PC-9 (cell line): ENCODE measurements around the gene ISG20. TPM values are rescaled to one million over a fixed set of nuclear protein-coding genes. Genes with fewer than 3 reads are reported as not detected.

Experiments
- BruUV-seq: library from RNA; stranded (reverse); fragments of 400-500 nt; replicated peaks from 2 replicates; lab custom pipeline; 2021; lab: Mats Ljungman, UMichigan
- CTCF ChIA-PET: fragments of 300-600 bp; sonication (Branson Sonifier 250); formaldehyde crosslinking; loops from one replicate; lab custom pipeline; 2022; ENCODE audit warnings: antibody characterized with exemption; lab: Charles Lee
- POLR2A ChIA-PET: fragments of 300-600 bp; sonication (Branson Sonifier 250); formaldehyde crosslinking; loops from one replicate; lab custom pipeline; 2022; ENCODE audit warnings: antibody characterized with exemption; ENCODE audit not compliant: unreplicated experiment; lab: Charles Lee
- DNase-seq, 2 experiments: peaks; one replicate each; pipeline versions ENCODE4 v3.0.0 to v3.0.0-alpha.2; 2015 to 2022; ENCODE audit warnings: mixed read lengths in 1 of 2
- H2AFZ ChIP-seq: fragments of 200-600 bp; sonication (generic); 2 replicates; pipeline ENCODE4 v1.8.1; 2017; ENCODE audit warnings: antibody characterized with exemption
- H3F3A ChIP-seq: fragments of 200-600 bp; sonication (generic); 2 replicates; pipeline ENCODE4 v1.8.1; 2017; ENCODE audit warnings: antibody characterized with exemption, mild to moderate bottlenecking, low read depth; ENCODE audit not compliant: insufficient read depth
- H3K27ac ChIP-seq: fragments of 200-600 bp; sonication (generic); 2 replicates; pipeline ENCODE4 v1.6.1; 2016; ENCODE audit warnings: mixed run types
- H3K27me3 ChIP-seq: fragments of 200-600 bp; sonication (generic); 2 replicates; pipeline ENCODE4 v1.6.1; 2016; ENCODE audit warnings: low read depth, mixed run types; ENCODE audit not compliant: insufficient read depth
- H3K36me3 ChIP-seq: fragments of 200-600 bp; sonication (generic); 2 replicates; pipeline ENCODE4 v1.6.1; 2016; ENCODE audit warnings: low read depth, mixed run types
- H3K4me1 ChIP-seq: fragments of 200-600 bp; sonication (generic); replicated peaks from 2 replicates; pipeline ENCODE4 v1.6.1; 2016; ENCODE audit warnings: mixed run types; ENCODE audit not compliant: insufficient read depth
- H3K4me2 ChIP-seq: fragments of 200-600 bp; sonication (generic); 2 replicates; pipeline ENCODE4 v1.6.1; 2017; ENCODE audit warnings: mixed run types
- H3K4me3 ChIP-seq: fragments of 200-600 bp; sonication (generic); 2 replicates; pipeline ENCODE4 v1.6.1; 2016; ENCODE audit warnings: mixed run types
- H3K79me2 ChIP-seq: fragments of 200-600 bp; sonication (generic); 2 replicates; pipeline ENCODE4 v1.6.1; 2017; ENCODE audit warnings: low read depth, mixed run types
- H3K9me2 ChIP-seq: fragments of 200-600 bp; sonication (generic); 2 replicates; pipeline ENCODE4 v1.8.1; 2017; ENCODE audit warnings: mild to moderate bottlenecking; ENCODE audit not compliant: insufficient read depth
- H3K9me3 ChIP-seq: fragments of 200-600 bp; sonication (generic); 2 replicates; pipeline ENCODE4 v1.8.1; 2016; ENCODE audit warnings: low read depth; ENCODE audit not compliant: insufficient read depth
- H4K20me1 ChIP-seq: fragments of 200-600 bp; sonication (generic); 2 replicates; pipeline ENCODE4 v1.8.1; 2017; ENCODE audit not compliant: insufficient read depth
- CTCF ChIP-seq: fragments of 200-600 bp; sonication (generic); conservative IDR thresholded peaks from 2 replicates; pipeline ENCODE4 v1.6.1; 2017; ENCODE audit warnings: mixed run types, antibody characterized with exemption, mild to moderate bottlenecking, moderate library complexity
- EZH2 ChIP-seq: fragments of 200-600 bp; sonication (generic); IDR thresholded peaks from 2 replicates; pipeline ENCODE4 v1.8.0; 2017; ENCODE audit warnings: antibody characterized with exemption, low read depth
- intact Hi-C: fragments of 100-400 bp; cut with micrococcal nuclease; formaldehyde crosslinking; loops from one replicate; pipeline ENCODE4 v1.10.0; 2022; ENCODE audit not compliant: unreplicated experiment
- total RNA-seq: library from RNA; stranded (reverse); gene quantifications from 2 replicates; pipeline ENCODE4 v1.2.3, GENCODE V29; 2021

The ISG20 gene
- total RNA-seq, 1 experiment from 2014 or later, result 2.5 TPM

- Histone ChIP-seq H3K4me2 (no peak overlapping the region), H3K79me2 (no peaks in the 10 kb centered on the region), H2AFZ (no peak overlapping the region), H3K9me3 (no peaks in the 10 kb centered on the region), H3F3A (no peaks in the 10 kb centered on the region), H4K20me1 (no peaks in the 10 kb centered on the region), H3K9me2 (no peaks in the 10 kb centered on the region), H3K4me3 (no peak overlapping the region), H3K36me3 (no peaks in the 10 kb centered on the region), H3K27me3 (no peaks in the 10 kb centered on the region), H3K4me1 (peaks cover 16% of the 10 kb centered on the region), H3K27ac (no peak overlapping the region)
- DNase-seq, result no peak
- no TSS peak for BruUV-seq
- intact Hi-C loops, result loop anchor here (10.0 kb wide), 1 partner anchor 363 kb away; no protein-coding TSS in a partner anchor
- CTCF ChIA-PET, result no interaction called here
- POLR2A ChIA-PET, result no interaction called here
- TF ChIP-seq CTCF (no peak), EZH2 (no peak)
These were observed 13.2 kb downstream of the ISG20 start for GRCh38 chr15:88651971-88652370.

GRCh38 chr15:88652456-88653199 lies 13.8 kb downstream of the ISG20 start:
- BruUV-seq, result no TSS peak
- CTCF ChIA-PET, result no interaction called here

More at GRCh38 chr15:88652456-88653199, 13.8 kb downstream of the ISG20 start:
- H3K27ac ChIP-seq, result no peak overlapping the region
- no peaks in the 10 kb centered on the region for H3K27me3 ChIP-seq
- no peaks in the 10 kb centered on the region for H3K9me3 ChIP-seq
- no peak for DNase-seq
- no peaks in the 10 kb centered on the region for H3K79me2 ChIP-seq
- POLR2A ChIA-PET, result no interaction called here
- no peak for TF ChIP-seq EZH2
- TF ChIP-seq CTCF, result no peak
- H3K4me2 ChIP-seq, result no peak overlapping the region
- H3F3A ChIP-seq, result no peaks in the 10 kb centered on the region
- intact Hi-C loops, result loop anchor here (10.0 kb wide), 1 partner anchor 362 kb away; no protein-coding TSS in a partner anchor
- peaks cover 12% of the 10 kb centered on the region for H3K4me1 ChIP-seq
- no peaks in the 10 kb centered on the region for H4K20me1 ChIP-seq
- H3K36me3 ChIP-seq, result no peaks in the 10 kb centered on the region
- no peak overlapping the region for H3K4me3 ChIP-seq
- H3K9me2 ChIP-seq, result no peaks in the 10 kb centered on the region
- no peak overlapping the region for H2AFZ ChIP-seq
